K562 (cell line): ENCODE measurements around the gene MEAF6. TPM values are rescaled to one million over a fixed set of nuclear protein-coding genes. Genes with fewer than 3 reads are reported as not detected.

Experiments
- CAMTA2 ChIP-seq: fragments of 250-450 bp; sonication (Bioruptor Pico); conservative IDR thresholded peaks from 2 replicates; pipeline ENCODE4 v1.5.1; 2022
- DACH1 ChIP-seq: fragments of 450-650 bp; IDR thresholded peaks from 2 replicates; pipeline ENCODE4 v1.6.1; 2018; ENCODE audit not compliant: partially characterized antibody
- ETS2 ChIP-seq: IDR thresholded peaks from 2 replicates; pipeline ENCODE4 v1.6.1; 2016; ENCODE audit warnings: borderline replicate concordance, missing genetic modification characterization, mild to moderate bottlenecking, moderate library complexity, missing compliant biosample characterization; ENCODE audit not compliant: poor library complexity, severe bottlenecking
- HNRNPL ChIP-seq: fragments of 200-400 bp; formaldehyde crosslinking; IDR thresholded peaks from 2 replicates; pipeline ENCODE4 v1.6.1; 2017; ENCODE audit warnings: low read depth, mild to moderate bottlenecking, low read length
- IRF2 ChIP-seq: sonication (generic); formaldehyde crosslinking; IDR thresholded peaks from 2 replicates; pipeline ENCODE4 v1.8.1; 2022; ENCODE audit warnings: mild to moderate bottlenecking, missing genetic modification reagents
- KLF1 ChIP-seq: fragments of 450-650 bp; IDR thresholded peaks from 2 replicates; pipeline ENCODE4 v1.6.1; 2016; ENCODE audit warnings: missing genetic modification characterization, missing compliant biosample characterization
- L3MBTL2 ChIP-seq: fragments of 450-650 bp; IDR thresholded peaks from 2 replicates; pipeline ENCODE4 v1.6.1; 2016; ENCODE audit warnings: mild to moderate bottlenecking, moderate library complexity
- MYC ChIP-seq, 2 experiments: fragments of 250-450 bp in 1 of 2; sonication (Bioruptor Pico) in 1 of 2; IDR thresholded peaks; 2 replicates each; pipeline versions ENCODE4 v1.5.1 to v1.6.1; 2012 to 2021; ENCODE audit warnings: low read depth in 2 of 2, borderline replicate concordance in 1 of 2, improper control_type of control experiment in 1 of 2, low read length in 1 of 2, mild to moderate bottlenecking in 1 of 2, moderate library complexity in 1 of 2
- NFYB ChIP-seq: IDR thresholded peaks from 2 replicates; pipeline ENCODE4 v1.6.1; 2011; ENCODE audit warnings: mild to moderate bottlenecking, moderate library complexity; ENCODE audit not compliant: insufficient read length; ENCODE audit errors: extremely low read depth
- RAD21 ChIP-seq, 2 experiments: fragments of 250-450 bp in 1 of 2; fragments of 450-650 bp in 1 of 2; sonication (Bioruptor Pico) in 1 of 2; formaldehyde crosslinking in 1 of 2; IDR thresholded peaks in 1 of 2; conservative IDR thresholded peaks in 1 of 2; 2 replicates each; pipeline versions ENCODE4 v1.4.0 to v1.8.0; 2020 to 2022; ENCODE audit warnings: mild to moderate bottlenecking in 2 of 2, moderate library complexity in 1 of 2
- RHOXF2B ChIP-seq: fragments of 250-450 bp; sonication (Bioruptor Pico); conservative IDR thresholded peaks from 2 replicates; pipeline ENCODE4 v1.5.1; 2021
- SETDB1 ChIP-seq: IDR thresholded peaks from one replicate; pipeline ENCODE4 v1.6.1; 2012; ENCODE audit warnings: low read length, control low read depth, inconsistent platforms
- SRSF9 ChIP-seq: fragments of 200-400 bp; formaldehyde crosslinking; IDR thresholded peaks from 2 replicates; pipeline ENCODE4 v1.6.1; 2017; ENCODE audit warnings: low read depth, low read length, borderline replicate concordance
- STAT5A ChIP-seq: IDR thresholded peaks from 2 replicates; pipeline ENCODE4 v1.6.1; 2012; ENCODE audit warnings: low read length, inconsistent platforms, borderline replicate concordance
- TAF7 ChIP-seq: fragments of 450-650 bp; IDR thresholded peaks from 2 replicates; pipeline ENCODE4 v1.6.1; 2016; ENCODE audit warnings: missing genetic modification characterization, missing compliant biosample characterization
- TBP ChIP-seq: optimal IDR thresholded peaks from 2 replicates; pipeline ENCODE3; 2011; ENCODE audit warnings: low read depth, low read length, improper control_type of control experiment
- TCF7L2 ChIP-seq: fragments of 150-350 bp; IDR thresholded peaks from 2 replicates; pipeline ENCODE4 v1.6.1; 2016; ENCODE audit warnings: low read depth, mild to moderate bottlenecking, low read length, moderate library complexity
- TEAD1 ChIP-seq, 2 experiments: fragments of 450-650 bp in 1 of 2; sonication (generic) in 1 of 2; formaldehyde crosslinking; IDR thresholded peaks; 2 replicates each; pipeline versions ENCODE4 v1.4.0 to v1.8.0; 2020 to 2022; ENCODE audit warnings: mild to moderate bottlenecking in 2 of 2, missing genetic modification reagents in 1 of 2
- WHSC1 ChIP-seq: IDR thresholded peaks from one replicate; pipeline ENCODE4 v1.6.1; 2012; ENCODE audit warnings: low read length, control low read depth, inconsistent platforms
- ZBTB1 ChIP-seq: sonication (generic); formaldehyde crosslinking; IDR thresholded peaks from 2 replicates; pipeline ENCODE4 v1.8.1; 2023; ENCODE audit warnings: missing genetic modification reagents, low read depth, mild to moderate bottlenecking, borderline replicate concordance
- ZBTB34 ChIP-seq: fragments of 250-450 bp; sonication (Bioruptor Pico); IDR thresholded peaks from 2 replicates; pipeline ENCODE4 v1.8.0; 2021; ENCODE audit warnings: mild to moderate bottlenecking, moderate library complexity
- ZNF174 ChIP-seq: fragments of 250-450 bp; sonication (Bioruptor Pico); IDR thresholded peaks from 2 replicates; pipeline ENCODE4 v1.4.0; 2020; ENCODE audit warnings: mild to moderate bottlenecking
- ZNF24 ChIP-seq: fragments of 450-650 bp; IDR thresholded peaks from 2 replicates; pipeline ENCODE4 v1.6.1; 2016
- ZNF354B ChIP-seq: fragments of 250-450 bp; sonication (Bioruptor Pico); IDR thresholded peaks from 2 replicates; pipeline ENCODE4 v1.4.0; 2020
- polyA plus RNA-seq, 8 experiments: library from polyadenylated mRNA; depleted of rRNA in 4 of 8; stranded (reverse) in 5 of 8; unstranded in 3 of 8; fragments of >200 nt; fragmentation: Nextera tagmentation in 2 of 8; fragmentation: Illumina TruSeq in 1 of 8; extraction: Ambion mirVana in 2 of 8; extraction: Trizol in 1 of 8; gene quantifications; 2 replicates each; pipeline versions ENCODE4 v1.2.1 to v1.2.3, GENCODE V29; 2011 to 2014; ENCODE audit warnings: inconsistent platforms in 1 of 8, missing spikeins in 1 of 8
- total RNA-seq, 7 experiments: library from RNA; depleted of rRNA in 6 of 7; stranded (reverse); fragments of >200 nt in 6 of 7; fragmentation: Illumina TruSeq in 2 of 7; extraction: Trizol in 2 of 7; gene quantifications; 2 replicates each; pipeline versions ENCODE4 v1.2.1 to v1.2.3, GENCODE V29; 2011 to 2021; ENCODE audit warnings: low replicate concordance in 1 of 7
- TF ChIP-seq, protein P1 (sequence below): fragments of 250-450 bp; sonication (Bioruptor Pico); IDR thresholded peaks from 2 replicates; pipeline ENCODE4 v1.9.0; 2021; ENCODE audit warnings: mild to moderate bottlenecking, inconsistent platforms

Gene MEAF6
- total and polyA plus RNA-seq, 9 of the 15 experiments (the other 6 are each of a cell fraction or from before 2014, with no cell fraction given), result 55.0 to 151 (median 92.3) TPM

GRCh38 chr1:37481289-37482003, 33.1 kb downstream of the MEAF6 start (continued):
- no peak for TF ChIP-seq STAT5A
- TF ChIP-seq CAMTA2 (CRISPR knock-in tag), result no peak
- no peak for TF ChIP-seq ZNF24
- TF ChIP-seq WHSC1, result no peak
- no peak for TF ChIP-seq TAF7 (tag)
- TF ChIP-seq TBP, result no peak
- TF ChIP-seq ZNF174, result no peak
- no peak for TF ChIP-seq ZBTB1 (CRISPR knock-in tag)
- TF ChIP-seq KLF1 (tag), result no peak
- TF ChIP-seq DACH1, result no peak
- TF ChIP-seq, protein P1, sequence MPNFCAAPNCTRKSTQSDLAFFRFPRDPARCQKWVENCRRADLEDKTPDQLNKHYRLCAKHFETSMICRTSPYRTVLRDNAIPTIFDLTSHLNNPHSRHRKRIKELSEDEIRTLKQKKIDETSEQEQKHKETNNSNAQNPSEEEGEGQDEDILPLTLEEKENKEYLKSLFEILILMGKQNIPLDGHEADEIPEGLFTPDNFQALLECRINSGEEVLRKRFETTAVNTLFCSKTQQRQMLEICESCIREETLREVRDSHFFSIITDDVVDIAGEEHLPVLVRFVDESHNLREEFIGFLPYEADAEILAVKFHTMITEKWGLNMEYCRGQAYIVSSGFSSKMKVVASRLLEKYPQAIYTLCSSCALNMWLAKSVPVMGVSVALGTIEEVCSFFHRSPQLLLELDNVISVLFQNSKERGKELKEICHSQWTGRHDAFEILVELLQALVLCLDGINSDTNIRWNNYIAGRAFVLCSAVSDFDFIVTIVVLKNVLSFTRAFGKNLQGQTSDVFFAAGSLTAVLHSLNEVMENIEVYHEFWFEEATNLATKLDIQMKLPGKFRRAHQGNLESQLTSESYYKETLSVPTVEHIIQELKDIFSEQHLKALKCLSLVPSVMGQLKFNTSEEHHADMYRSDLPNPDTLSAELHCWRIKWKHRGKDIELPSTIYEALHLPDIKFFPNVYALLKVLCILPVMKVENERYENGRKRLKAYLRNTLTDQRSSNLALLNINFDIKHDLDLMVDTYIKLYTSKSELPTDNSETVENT (CRISPR knock-in tag), result no peak
- TF ChIP-seq NFYB, result no peak
- TF ChIP-seq ZNF354B (CRISPR knock-in tag), result no peak
- no peak for TF ChIP-seq IRF2 (CRISPR knock-in tag)
- no peak for TF ChIP-seq ZBTB34 (CRISPR knock-in tag)
- no peak for TF ChIP-seq SRSF9
- TF ChIP-seq HNRNPL, result no peak
- TF ChIP-seq TCF7L2, result no peak
- no peak for TF ChIP-seq L3MBTL2
- no peak for TF ChIP-seq MYC (IDR thresholded peaks at IDR 0.05; ENCODE audit: low read depth, low read length)
- TF ChIP-seq MYC (CRISPR knock-in tag; IDR thresholded peaks at IDR 0.05; ENCODE audit: borderline replicate concordance, low read depth), result no peak
- TF ChIP-seq RAD21 (CRISPR knock-in tag; conservative IDR thresholded peaks at IDR 0.05 in 1 of 2, IDR thresholded peaks at IDR 0.05 in 1 of 2), result no peak
- TF ChIP-seq RHOXF2B (CRISPR knock-in tag), result no peak
- TF ChIP-seq TEAD1 (CRISPR knock-in tag; IDR thresholded peaks at IDR 0.05), result no peak
- TF ChIP-seq SETDB1, result no peak
- no peak for TF ChIP-seq ETS2 (tag)
